ENCODE data around the gene ADCK2. TPM values are rescaled to one million over a fixed set of nuclear protein-coding genes. Genes with fewer than 3 reads are reported as not detected.

The ADCK2 gene
- polyA plus RNA-seq, 1 donor (not counting 4 experiments of a cell fraction or from before 2014, with no cell fraction given), result 9.5 TPM

GRCh38 chr7:140714331-140715040 lies 41.7 kb downstream of the ADCK2 start:
- no peak overlapping the region for H3K27ac ChIP-seq (ENCODE audit: control insufficient read depth, insufficient read depth, low read length)
- no peaks in the 10 kb centered on the region for H3K36me3 ChIP-seq (ENCODE audit: control insufficient read depth in 2 of 2, extremely low read depth in 1 of 2, insufficient read depth in 2 of 2, low read length in 2 of 2)
- no peaks in the 10 kb centered on the region for H4K20me1 ChIP-seq (ENCODE audit: control insufficient read depth, extremely low read depth, insufficient read depth, low read length)
- no peak for TF ChIP-seq EZH2 (IDR thresholded peaks at IDR 0.05; ENCODE audit: low read length)
- TF ChIP-seq, protein P1, sequence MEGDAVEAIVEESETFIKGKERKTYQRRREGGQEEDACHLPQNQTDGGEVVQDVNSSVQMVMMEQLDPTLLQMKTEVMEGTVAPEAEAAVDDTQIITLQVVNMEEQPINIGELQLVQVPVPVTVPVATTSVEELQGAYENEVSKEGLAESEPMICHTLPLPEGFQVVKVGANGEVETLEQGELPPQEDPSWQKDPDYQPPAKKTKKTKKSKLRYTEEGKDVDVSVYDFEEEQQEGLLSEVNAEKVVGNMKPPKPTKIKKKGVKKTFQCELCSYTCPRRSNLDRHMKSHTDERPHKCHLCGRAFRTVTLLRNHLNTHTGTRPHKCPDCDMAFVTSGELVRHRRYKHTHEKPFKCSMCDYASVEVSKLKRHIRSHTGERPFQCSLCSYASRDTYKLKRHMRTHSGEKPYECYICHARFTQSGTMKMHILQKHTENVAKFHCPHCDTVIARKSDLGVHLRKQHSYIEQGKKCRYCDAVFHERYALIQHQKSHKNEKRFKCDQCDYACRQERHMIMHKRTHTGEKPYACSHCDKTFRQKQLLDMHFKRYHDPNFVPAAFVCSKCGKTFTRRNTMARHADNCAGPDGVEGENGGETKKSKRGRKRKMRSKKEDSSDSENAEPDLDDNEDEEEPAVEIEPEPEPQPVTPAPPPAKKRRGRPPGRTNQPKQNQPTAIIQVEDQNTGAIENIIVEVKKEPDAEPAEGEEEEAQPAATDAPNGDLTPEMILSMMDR (optimal IDR thresholded peaks at IDR 0.05 in 1 of 3, IDR thresholded peaks at IDR 0.05 in 1 of 3, conservative IDR thresholded peaks at IDR 0.05 in 1 of 3; ENCODE audit: extremely low read depth in 1 of 3, insufficient read depth in 2 of 3, low read length in 3 of 3), result no peak
- DNase-seq (ENCODE audit: low read depth, low spot score), result no peak
- FAIRE-seq, result no peak
- H3K27me3 ChIP-seq (ENCODE audit: control insufficient read depth, extremely low read depth, insufficient read depth, low read length), result no peaks in the 10 kb centered on the region
- no peak overlapping the region for H3K9ac ChIP-seq (ENCODE audit: control insufficient read depth, extremely low read depth, insufficient read depth, low read length)
- H3K4me3 ChIP-seq (ENCODE audit: control insufficient read depth in 2 of 3, extremely low read depth in 1 of 3, insufficient read depth in 2 of 3, low read depth in 1 of 3, low read length in 3 of 3), result no peak overlapping the region
- dilution Hi-C loops (cut with MboI; ENCODE audit: extremely low pct_ligation_motif_present, low sequenced_read_pairs), result no loop called here
- H2AFZ ChIP-seq (ENCODE audit: control insufficient read depth, low read length), result no peak overlapping the region
- no peaks in the 10 kb centered on the region for H3K9me3 ChIP-seq (ENCODE audit: control insufficient read depth, low read depth, low read length)
- no peaks in the 10 kb centered on the region for H3K9me1 ChIP-seq (ENCODE audit: control insufficient read depth, extremely low read depth, insufficient read depth, low read length)
- no peaks in the 10 kb centered on the region for H3K4me1 ChIP-seq (ENCODE audit: control insufficient read depth, extremely low read depth, insufficient read depth, low read length)
- no peak overlapping the region for H3K4me2 ChIP-seq (ENCODE audit: control insufficient read depth, extremely low read depth, insufficient read depth, low read depth, low read length)
- H3K79me2 ChIP-seq (ENCODE audit: control insufficient read depth, insufficient read depth, low read length), result no peaks in the 10 kb centered on the region

GRCh38 chr7:140719721-140720120 lies 47.0 kb downstream of the ADCK2 start:
- FAIRE-seq, result no peak
- dilution Hi-C loops (cut with MboI; ENCODE audit: extremely low pct_ligation_motif_present, low sequenced_read_pairs), result no loop called here
- Histone ChIP-seq H2AFZ (ENCODE audit: control insufficient read depth, low read length) (no peak overlapping the region), H3K79me2 (ENCODE audit: control insufficient read depth, insufficient read depth, low read length) (no peaks in the 10 kb centered on the region), H3K27ac (ENCODE audit: control insufficient read depth, insufficient read depth, low read length) (no peak overlapping the region), H3K4me3 (ENCODE audit: control insufficient read depth in 2 of 3, extremely low read depth in 1 of 3, insufficient read depth in 2 of 3, low read depth in 1 of 3, low read length in 3 of 3) (no peak overlapping the region), H3K27me3 (ENCODE audit: control insufficient read depth, extremely low read depth, insufficient read depth, low read length) (no peaks in the 10 kb centered on the region), H3K9me1 (ENCODE audit: control insufficient read depth, extremely low read depth, insufficient read depth, low read length) (no peaks in the 10 kb centered on the region), H4K20me1 (ENCODE audit: control insufficient read depth, extremely low read depth, insufficient read depth, low read length) (no peaks in the 10 kb centered on the region), H3K9ac (ENCODE audit: control insufficient read depth, extremely low read depth, insufficient read depth, low read length) (no peak overlapping the region), H3K36me3 (ENCODE audit: control insufficient read depth in 2 of 2, extremely low read depth in 1 of 2, insufficient read depth in 2 of 2, low read length in 2 of 2) (no peaks in the 10 kb centered on the region), H3K4me2 (ENCODE audit: control insufficient read depth, extremely low read depth, insufficient read depth, low read depth, low read length) (no peak overlapping the region), H3K4me1 (ENCODE audit: control insufficient read depth, extremely low read depth, insufficient read depth, low read length) (no peaks in the 10 kb centered on the region), H3K9me3 (ENCODE audit: control insufficient read depth, low read depth, low read length) (no peaks in the 10 kb centered on the region)
- TF ChIP-seq EZH2 (IDR thresholded peaks at IDR 0.05; ENCODE audit: low read length), result no peak
- TF ChIP-seq, protein P1 (optimal IDR thresholded peaks at IDR 0.05 in 1 of 3, IDR thresholded peaks at IDR 0.05 in 1 of 3, conservative IDR thresholded peaks at IDR 0.05 in 1 of 3; ENCODE audit: extremely low read depth in 1 of 3, insufficient read depth in 2 of 3, low read length in 3 of 3), result no peak
- DNase-seq (ENCODE audit: low read depth, low spot score), result no peak

Data from keratinocyte (primary cell).